ENCODE data around the gene SLCO3A1.

SLCO3A1 gene

DNA sequence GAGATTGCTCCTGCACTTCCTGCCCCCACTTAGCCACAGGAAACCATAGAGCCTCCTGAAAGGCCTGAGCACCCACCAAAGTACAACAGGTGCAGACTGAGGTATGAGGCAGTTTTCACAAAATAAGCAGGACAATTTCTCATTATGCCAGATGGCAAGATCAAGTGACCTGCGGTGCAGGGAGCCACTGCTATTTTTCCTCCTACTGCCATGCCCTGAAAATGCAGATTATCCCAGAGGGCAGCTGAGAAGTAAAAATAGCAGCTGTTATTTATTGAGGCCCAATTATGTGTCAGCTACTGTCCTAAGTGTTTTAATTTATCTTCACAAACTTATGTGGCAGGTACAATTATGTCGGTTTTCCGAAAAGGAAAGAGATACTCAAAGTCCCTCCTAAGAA lies 330.6 kb downstream of the SLCO3A1 start:
- no peak for DNase-seq
- WGBS (ENCODE audit: extremely low coverage, insufficient coverage, insufficient read length): no CpG with 5 or more reads among the region's 3 CpGs
- Histone ChIP-seq H3K4me2 (ENCODE audit: low read length) (no peak overlapping the region), H4K12ac (ENCODE audit: low read depth, low read length) (no peak overlapping the region), H3K23ac (ENCODE audit: low read length) (no peak overlapping the region), H3K18ac (ENCODE audit: low read length) (no peak overlapping the region), H3K9me3 (ENCODE audit: insufficient read depth, low read depth, low read length) (no peaks in the 10 kb centered on the region), H3K36me3 (ENCODE audit: control insufficient read depth in 1 of 2, insufficient read depth in 2 of 2, low read length in 2 of 2) (no peaks in the 10 kb centered on the region), H3K79me1 (ENCODE audit: low read length) (no peaks in the 10 kb centered on the region), H3K14ac (ENCODE audit: low read length) (no peak overlapping the region), H3K4me1 (ENCODE audit: control insufficient read depth in 1 of 2, insufficient read depth in 2 of 2, low read length in 2 of 2) (no peaks in the 10 kb centered on the region), H3K27me3 (ENCODE audit: insufficient read depth, low read length) (no peaks in the 10 kb centered on the region), H4K8ac (ENCODE audit: low read depth, low read length) (no peak overlapping the region), H3K9ac (ENCODE audit: low read length) (no peak overlapping the region), H2BK12ac (ENCODE audit: low read length) (no peak overlapping the region), H3K79me2 (ENCODE audit: control insufficient read depth, insufficient read depth, low read length, poor library complexity) (no peaks in the 10 kb centered on the region), H2BK5ac (ENCODE audit: low read depth, low read length, poor library complexity) (no peak overlapping the region), H3K27ac (ENCODE audit: low read depth, low read length) (no peak overlapping the region), H3K4ac (ENCODE audit: low read depth, low read length) (no peak overlapping the region), H2BK120ac (ENCODE audit: insufficient read depth, low read length, poor library complexity) (no peak overlapping the region), H4K91ac (ENCODE audit: low read depth, low read length) (no peak overlapping the region), H2AK5ac (ENCODE audit: low read length) (no peak overlapping the region), H2AFZ (ENCODE audit: insufficient read depth, low read length, poor library complexity) (no peak overlapping the region), H3K4me3 (ENCODE audit: low read depth, low read length) (no peak overlapping the region)

DNA sequence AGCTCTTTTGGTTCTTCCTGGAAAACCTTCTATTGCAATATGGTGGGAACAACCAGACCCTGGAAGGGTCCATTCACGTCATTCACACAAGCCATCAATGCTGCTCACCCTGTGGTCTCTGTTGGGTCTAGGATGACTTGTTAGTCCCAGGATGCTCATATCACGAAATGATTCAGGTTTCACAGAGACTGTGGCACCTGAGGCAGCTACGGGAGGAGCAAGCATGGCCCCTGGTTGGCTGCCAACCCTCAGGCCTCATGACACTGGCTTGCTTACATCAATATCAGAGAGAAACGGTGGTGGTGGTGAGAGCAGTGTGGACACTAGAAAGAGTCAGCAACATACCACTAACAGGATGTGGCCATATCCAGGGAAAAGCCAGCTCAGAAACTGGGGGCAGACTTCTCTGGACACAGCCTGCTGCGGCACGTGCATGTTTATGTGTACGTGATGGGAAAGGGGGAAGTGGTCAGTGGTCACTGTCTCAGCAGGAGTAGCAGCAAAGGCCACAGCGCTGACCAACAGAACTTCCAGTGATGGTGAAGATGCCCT lies 331.2 kb downstream of the SLCO3A1 start:
- Histone ChIP-seq H3K4me2 (ENCODE audit: low read length) (no peak overlapping the region), H2AFZ (ENCODE audit: insufficient read depth, low read length, poor library complexity) (no peak overlapping the region), H3K23ac (ENCODE audit: low read length) (no peak overlapping the region), H4K8ac (ENCODE audit: low read depth, low read length) (no peak overlapping the region), H2BK5ac (ENCODE audit: low read depth, low read length, poor library complexity) (no peak overlapping the region), H3K79me1 (ENCODE audit: low read length) (no peaks in the 10 kb centered on the region), H3K9ac (ENCODE audit: low read length) (no peak overlapping the region), H2BK12ac (ENCODE audit: low read length) (no peak overlapping the region), H3K9me3 (ENCODE audit: insufficient read depth, low read depth, low read length) (no peaks in the 10 kb centered on the region), H3K4ac (ENCODE audit: low read depth, low read length) (no peak overlapping the region), H4K12ac (ENCODE audit: low read depth, low read length) (no peak overlapping the region), H3K14ac (ENCODE audit: low read length) (no peak overlapping the region), H3K18ac (ENCODE audit: low read length) (no peak overlapping the region), H3K4me1 (ENCODE audit: control insufficient read depth in 1 of 2, insufficient read depth in 2 of 2, low read length in 2 of 2) (no peaks in the 10 kb centered on the region), H4K91ac (ENCODE audit: low read depth, low read length) (no peak overlapping the region), H3K27ac (ENCODE audit: low read depth, low read length) (no peak overlapping the region), H2BK120ac (ENCODE audit: insufficient read depth, low read length, poor library complexity) (no peak overlapping the region), H3K79me2 (ENCODE audit: control insufficient read depth, insufficient read depth, low read length, poor library complexity) (no peaks in the 10 kb centered on the region), H2AK5ac (ENCODE audit: low read length) (no peak overlapping the region), H3K4me3 (ENCODE audit: low read depth, low read length) (no peak overlapping the region), H3K36me3 (ENCODE audit: control insufficient read depth in 1 of 2, insufficient read depth in 2 of 2, low read length in 2 of 2) (no peaks in the 10 kb centered on the region), H3K27me3 (ENCODE audit: insufficient read depth, low read length) (no peaks in the 10 kb centered on the region)
- no CpG with 5 or more reads among the region's 8 CpGs for WGBS (ENCODE audit: extremely low coverage, insufficient coverage, insufficient read length)
- DNase-seq: no peak

DNA sequence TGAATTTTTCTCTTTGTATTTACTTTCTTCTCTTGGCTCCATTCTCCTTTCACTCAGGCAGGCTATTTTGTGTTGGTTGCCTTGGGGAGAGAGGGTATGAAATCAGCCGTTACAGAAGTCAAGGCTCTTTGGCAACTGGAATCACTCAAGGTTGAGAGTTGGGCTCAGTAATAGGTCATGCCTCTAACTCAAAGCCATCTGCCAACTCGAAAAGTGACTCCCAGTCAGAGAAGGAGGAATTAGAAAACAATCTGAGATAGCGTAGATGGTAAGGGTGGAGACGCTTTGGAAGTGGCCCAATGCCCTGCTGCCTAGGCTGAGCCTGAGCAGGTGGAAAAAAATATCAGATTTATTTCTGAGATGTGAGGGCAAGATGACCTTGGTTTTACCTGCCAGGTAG lies 334.5 kb downstream of the SLCO3A1 start:
- Histone ChIP-seq H3K23ac (ENCODE audit: low read length) (no peak overlapping the region), H3K79me2 (ENCODE audit: control insufficient read depth, insufficient read depth, low read length, poor library complexity) (no peaks in the 10 kb centered on the region), H3K27me3 (ENCODE audit: insufficient read depth, low read length) (no peaks in the 10 kb centered on the region), H3K4me3 (ENCODE audit: low read depth, low read length) (no peak overlapping the region), H2BK120ac (ENCODE audit: insufficient read depth, low read length, poor library complexity) (no peak overlapping the region), H3K14ac (ENCODE audit: low read length) (no peak overlapping the region), H4K12ac (ENCODE audit: low read depth, low read length) (no peak overlapping the region), H3K4ac (ENCODE audit: low read depth, low read length) (no peak overlapping the region), H3K9me3 (ENCODE audit: insufficient read depth, low read depth, low read length) (no peaks in the 10 kb centered on the region), H3K36me3 (ENCODE audit: control insufficient read depth in 1 of 2, insufficient read depth in 2 of 2, low read length in 2 of 2) (no peaks in the 10 kb centered on the region), H4K91ac (ENCODE audit: low read depth, low read length) (no peak overlapping the region), H3K9ac (ENCODE audit: low read length) (no peak overlapping the region), H2AK5ac (ENCODE audit: low read length) (no peak overlapping the region), H2BK5ac (ENCODE audit: low read depth, low read length, poor library complexity) (no peak overlapping the region), H2BK12ac (ENCODE audit: low read length) (no peak overlapping the region), H2AFZ (ENCODE audit: insufficient read depth, low read length, poor library complexity) (no peak overlapping the region), H4K8ac (ENCODE audit: low read depth, low read length) (no peak overlapping the region), H3K79me1 (ENCODE audit: low read length) (no peaks in the 10 kb centered on the region), H3K4me1 (ENCODE audit: control insufficient read depth in 1 of 2, insufficient read depth in 2 of 2, low read length in 2 of 2) (no peaks in the 10 kb centered on the region), H3K27ac (ENCODE audit: low read depth, low read length) (no peak overlapping the region), H3K4me2 (ENCODE audit: low read length) (no peak overlapping the region), H3K18ac (ENCODE audit: low read length) (no peak overlapping the region)
- no peak for DNase-seq
- no CpG with 5 or more reads among the region's 4 CpGs for WGBS (ENCODE audit: extremely low coverage, insufficient coverage, insufficient read length)

GRCh38 chr15:92189166-92189565 lies 335.7 kb downstream of the SLCO3A1 start:
- Histone ChIP-seq H2AFZ (ENCODE audit: insufficient read depth, low read length, poor library complexity) (no peak overlapping the region), H3K79me1 (ENCODE audit: low read length) (no peaks in the 10 kb centered on the region), H3K9me3 (ENCODE audit: insufficient read depth, low read depth, low read length) (no peaks in the 10 kb centered on the region), H3K36me3 (ENCODE audit: control insufficient read depth in 1 of 2, insufficient read depth in 2 of 2, low read length in 2 of 2) (no peaks in the 10 kb centered on the region), H3K9ac (ENCODE audit: low read length) (no peak overlapping the region), H3K4me3 (ENCODE audit: low read depth, low read length) (no peak overlapping the region), H3K4me1 (ENCODE audit: control insufficient read depth in 1 of 2, insufficient read depth in 2 of 2, low read length in 2 of 2) (no peaks in the 10 kb centered on the region), H4K8ac (ENCODE audit: low read depth, low read length) (no peak overlapping the region), H2BK12ac (ENCODE audit: low read length) (no peak overlapping the region), H2AK5ac (ENCODE audit: low read length) (no peak overlapping the region), H3K4me2 (ENCODE audit: low read length) (no peak overlapping the region), H2BK5ac (ENCODE audit: low read depth, low read length, poor library complexity) (no peak overlapping the region), H3K23ac (ENCODE audit: low read length) (no peak overlapping the region), H3K18ac (ENCODE audit: low read length) (no peak overlapping the region), H3K27ac (ENCODE audit: low read depth, low read length) (no peak overlapping the region), H3K79me2 (ENCODE audit: control insufficient read depth, insufficient read depth, low read length, poor library complexity) (no peaks in the 10 kb centered on the region), H3K4ac (ENCODE audit: low read depth, low read length) (no peak overlapping the region), H2BK120ac (ENCODE audit: insufficient read depth, low read length, poor library complexity) (no peak overlapping the region), H4K91ac (ENCODE audit: low read depth, low read length) (no peak overlapping the region), H3K27me3 (ENCODE audit: insufficient read depth, low read length) (no peaks in the 10 kb centered on the region), H4K12ac (ENCODE audit: low read depth, low read length) (no peak overlapping the region), H3K14ac (ENCODE audit: low read length) (no peak overlapping the region)
- DNase-seq: no peak
- WGBS (ENCODE audit: extremely low coverage, insufficient coverage, insufficient read length): no CpG with 5 or more reads among the region's 4 CpGs
